ENCODE measurements around the gene PRKCE.

DNA sequence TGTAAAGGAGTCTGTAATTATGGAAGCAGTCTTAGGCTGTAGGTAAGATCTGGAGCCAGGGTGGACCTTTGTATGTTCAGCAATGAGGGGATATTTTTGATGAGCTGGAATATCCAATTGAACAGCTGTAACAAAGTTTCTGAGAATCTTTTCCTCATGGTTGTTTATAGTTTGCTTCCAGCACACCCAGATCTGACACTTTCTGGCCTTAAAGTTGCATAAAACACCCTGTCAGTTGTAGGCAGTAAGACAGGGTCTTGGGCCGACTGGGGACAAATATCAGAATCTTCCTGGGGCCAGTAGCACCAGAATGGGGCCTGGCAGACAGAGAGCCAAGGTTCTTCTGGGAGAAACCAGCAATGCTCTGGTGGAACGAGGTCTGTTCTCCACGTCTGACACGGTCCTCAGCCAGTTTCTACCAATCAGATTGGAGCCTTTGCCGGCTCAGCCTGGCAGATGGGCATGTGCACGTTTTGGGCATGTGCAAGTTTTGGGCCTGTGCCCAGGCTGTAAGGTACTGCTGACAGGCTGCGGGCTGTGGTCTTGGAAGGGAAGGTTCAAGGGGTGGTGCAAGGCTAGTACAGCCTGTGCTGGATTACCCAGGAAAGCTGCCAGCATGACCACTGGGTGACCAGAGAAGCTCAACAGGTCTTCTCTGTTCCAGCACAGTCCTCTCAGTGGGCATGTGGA is 89.8 kb downstream of the PRKCE start:
- TF ChIP-seq SUZ12 (IDR thresholded peaks at IDR 0.05; ENCODE audit: extremely low read depth, insufficient read depth, insufficient read length) (no peak), ZNF274 (IDR thresholded peaks at IDR 0.05; ENCODE audit: low read depth, low read length) (no peak), YY1 (IDR thresholded peaks at IDR 0.05; ENCODE audit: insufficient read depth, insufficient read length) (no peak)

Measured in NT2/D1 (cell line).